IPS-18c (cell line): ENCODE data around the gene ANKMY1.

Experiments used
- H3K4me3 ChIP-seq: 2 replicates; pipeline ENCODE4 v1.7.0; 2013; ENCODE audit warnings: low read depth, mild to moderate bottlenecking, low read length, moderate library complexity; ENCODE audit not compliant: insufficient read depth
- H3K9me3 ChIP-seq: one replicate; pipeline ENCODE4 v1.6.1; 2013; ENCODE audit warnings: mild to moderate bottlenecking, low read length, moderate library complexity; ENCODE audit not compliant: control insufficient read depth, insufficient read depth

ANKMY1 gene

GRCh38 chr2:240585681-240586197 lies 28.0 kb upstream of the ANKMY1 start:
- peak overlapping the region; percentile 100 for H3K4me3 ChIP-seq
- H3K9me3 ChIP-seq, result no peaks in the 10 kb centered on the region

- Histone ChIP-seq H3K9me3 (no peaks in the 10 kb centered on the region), H3K4me3 (peak overlapping the region; percentile 100)
These were observed 27.3 kb upstream of the ANKMY1 start for GRCh38 chr2:240585101-240585500.

- H3K4me3 ChIP-seq, result peak overlapping the region; percentile 100; the same call in 1 of the 2 replicates
- H3K9me3 ChIP-seq, result no peaks in the 10 kb centered on the region
These were observed 26.8 kb upstream of the ANKMY1 start for GRCh38 chr2:240584486-240585031.

- Histone ChIP-seq H3K4me3 (no peak overlapping the region), H3K9me3 (no peaks in the 10 kb centered on the region)
These were observed 26.0 kb upstream of the ANKMY1 start for GRCh38 chr2:240583774-240584173.

- H3K4me3 ChIP-seq, result no peak overlapping the region
- no peaks in the 10 kb centered on the region for H3K9me3 ChIP-seq
These were observed 25.0 kb upstream of the ANKMY1 start for GRCh38 chr2:240582781-240583180.

- no peaks in the 10 kb centered on the region for H3K9me3 ChIP-seq
- no peak overlapping the region for H3K4me3 ChIP-seq
These were observed 24.0 kb upstream of the ANKMY1 start for GRCh38 chr2:240581811-240582210.

GRCh38 chr2:240579771-240580614 lies 22.2 kb upstream of the ANKMY1 start:
- H3K4me3 ChIP-seq, result no peak overlapping the region
- H3K9me3 ChIP-seq, result no peaks in the 10 kb centered on the region

GRCh38 chr2:240579071-240579762 lies 21.4 kb upstream of the ANKMY1 start:
- no peak overlapping the region for H3K4me3 ChIP-seq
- no peaks in the 10 kb centered on the region for H3K9me3 ChIP-seq

- Histone ChIP-seq H3K4me3 (no peak overlapping the region), H3K9me3 (no peaks in the 10 kb centered on the region)
These were observed 20.7 kb upstream of the ANKMY1 start for GRCh38 chr2:240578488-240578887.

GRCh38 chr2:240578110-240578450 lies 20.3 kb upstream of the ANKMY1 start:
- no peak overlapping the region for H3K4me3 ChIP-seq
- H3K9me3 ChIP-seq, result no peaks in the 10 kb centered on the region

- H3K4me3 ChIP-seq, result no peak overlapping the region
- H3K9me3 ChIP-seq, result no peaks in the 10 kb centered on the region
These were observed 19.7 kb upstream of the ANKMY1 start for GRCh38 chr2:240577281-240578109.

- Histone ChIP-seq H3K4me3 (no peak overlapping the region), H3K9me3 (no peaks in the 10 kb centered on the region)
These were observed 18.8 kb upstream of the ANKMY1 start for GRCh38 chr2:240576436-240577205.

- Histone ChIP-seq H3K9me3 (no peaks in the 10 kb centered on the region), H3K4me3 (no peak overlapping the region)
These were observed 18.2 kb upstream of the ANKMY1 start for GRCh38 chr2:240576036-240576435.

- no peak overlapping the region for H3K4me3 ChIP-seq
These were observed 17.5 kb upstream of the ANKMY1 start for GRCh38 chr2:240575101-240575965.

GRCh38 chr2:240574386-240575100 lies 16.8 kb upstream of the ANKMY1 start:
- H3K4me3 ChIP-seq, result no peak overlapping the region
- H3K9me3 ChIP-seq, result no peaks in the 10 kb centered on the region

More at GRCh38 chr2:240575101-240575965, 17.5 kb upstream of the ANKMY1 start:
- H3K9me3 ChIP-seq, result no peaks in the 10 kb centered on the region
